NB4 (cell line): ENCODE data around the gene CKLF.
A peak's percentile ranks its signal among the peaks of the same experiment; 100 is the strongest.
"Not testable (repeated sequence)": the region's sequence is repeated elsewhere in the genome, so short reads cannot be mapped to it uniquely, and the experiment has no call there.

ENCODE experiments used
- DNase-seq: peaks from one replicate; pipeline ENCODE4 v3.0.0; 2010; ENCODE audit warnings: low read depth
- H3K4me3 ChIP-seq: one replicate; pipeline ENCODE4 v1.5.1; 2011; ENCODE audit warnings: mild to moderate bottlenecking, low read depth, low read length, moderate library complexity
- CTCF ChIP-seq: IDR thresholded peaks from one replicate; pipeline ENCODE4 v1.5.1; 2012; ENCODE audit warnings: low read depth, low read length
- MYC ChIP-seq: IDR thresholded peaks from 2 replicates; pipeline ENCODE4 v1.6.1; 2011; ENCODE audit warnings: low read depth, low read length
- POLR2A ChIP-seq: IDR thresholded peaks from 2 replicates; pipeline ENCODE4 v1.6.1; 2011; ENCODE audit warnings: mild to moderate bottlenecking; ENCODE audit not compliant: insufficient read length; ENCODE audit errors: extremely low read depth
- TF ChIP-seq, protein P1 (sequence below): IDR thresholded peaks from 2 replicates; pipeline ENCODE4 v1.6.1; 2011; ENCODE audit warnings: low read depth, low read length

The CKLF gene

DNA sequence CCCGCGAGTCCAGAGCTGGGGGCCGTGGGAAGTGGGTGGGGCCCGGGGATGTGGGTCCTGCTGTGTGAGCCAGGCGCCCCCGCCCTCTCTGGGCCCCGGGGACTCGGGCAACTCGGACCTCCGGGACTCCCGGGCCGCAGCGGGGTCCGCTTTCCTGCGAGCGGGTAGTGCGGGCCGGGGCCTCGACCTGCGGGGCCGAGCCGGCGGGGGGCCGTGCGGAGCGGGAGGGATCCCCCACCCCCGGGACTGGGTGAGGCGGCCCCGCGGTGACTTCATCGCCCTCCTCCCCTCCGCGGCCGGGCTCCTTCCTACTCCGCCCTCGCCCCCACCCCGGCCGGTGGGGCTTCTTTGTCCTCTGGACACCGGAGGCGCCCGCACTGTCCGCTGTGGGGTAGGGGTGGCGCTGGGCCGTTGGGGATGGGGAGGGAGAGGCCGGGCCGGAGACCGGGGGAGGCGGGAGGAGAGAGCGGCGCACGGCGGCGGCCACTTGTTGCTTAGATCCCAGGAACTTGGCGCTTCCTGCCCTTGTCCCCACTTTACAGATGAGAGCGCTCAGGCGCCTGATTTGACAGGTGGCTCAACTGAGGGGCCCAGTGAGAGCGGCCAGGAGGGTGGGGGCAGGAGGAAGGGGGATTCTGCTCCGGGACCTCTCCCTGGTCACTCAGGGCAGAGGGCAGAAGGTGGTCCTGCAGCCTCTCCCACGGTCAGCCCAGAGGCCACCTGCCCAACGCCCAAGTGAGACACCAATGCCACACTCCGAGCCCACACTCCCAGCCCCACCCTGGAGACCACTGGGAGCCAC lies 53.0 kb downstream of the CKLF start:
- H3K4me3 ChIP-seq, result peak overlapping the region; percentile 67
- DNase-seq, result peak; percentile 67
- TF ChIP-seq CTCF (no peak), MYC (no peak), POLR2A (no peak)
- TF ChIP-seq, protein P1, sequence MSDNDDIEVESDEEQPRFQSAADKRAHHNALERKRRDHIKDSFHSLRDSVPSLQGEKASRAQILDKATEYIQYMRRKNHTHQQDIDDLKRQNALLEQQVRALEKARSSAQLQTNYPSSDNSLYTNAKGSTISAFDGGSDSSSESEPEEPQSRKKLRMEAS, result no peak

DNA sequence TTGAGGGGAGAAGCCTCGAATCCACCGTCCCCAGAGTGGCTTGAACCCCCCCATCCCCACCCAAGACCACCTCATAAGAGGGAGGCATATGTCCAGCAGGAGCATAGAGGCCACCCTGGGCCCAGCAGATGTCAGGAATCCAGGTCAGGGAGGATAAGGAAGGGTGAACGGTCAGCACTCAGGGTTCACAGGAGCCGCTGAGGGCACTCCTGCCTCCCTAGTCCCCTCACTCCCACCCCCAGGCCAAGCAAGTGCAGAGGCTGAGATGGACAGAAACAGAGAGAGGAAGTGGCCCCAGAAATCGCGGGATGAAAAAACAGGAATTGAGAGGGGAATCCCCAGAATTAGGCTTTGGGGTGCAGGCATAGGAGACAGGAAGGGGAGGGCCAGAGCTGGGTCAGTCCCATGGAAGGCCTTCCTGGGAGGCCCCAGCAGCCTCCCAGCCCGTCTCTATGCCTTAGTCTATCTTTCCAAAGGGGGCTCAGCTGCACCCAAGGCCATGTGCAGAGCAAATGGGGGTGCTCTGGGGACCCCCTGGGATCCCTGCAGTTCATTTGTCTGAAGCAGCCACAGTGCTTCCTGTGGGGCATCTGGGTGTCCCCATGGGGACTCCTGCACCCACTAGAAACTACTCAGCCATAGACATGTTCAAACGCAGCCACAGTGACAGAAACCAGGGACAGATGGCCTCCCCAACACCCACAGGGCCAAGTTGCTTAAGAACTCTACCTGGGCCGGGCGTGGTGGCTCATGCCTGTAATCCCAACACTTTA lies 53.8 kb downstream of the CKLF start:
- H3K4me3 ChIP-seq, result peak overlapping the region; percentile 67
- no peak for TF ChIP-seq CTCF
- TF ChIP-seq, protein P1, result no peak
- no peak for TF ChIP-seq POLR2A
- TF ChIP-seq MYC, result no peak
- peak; percentile 38 for DNase-seq

- TF ChIP-seq CTCF (peak; percentile 92), POLR2A (no peak), MYC (no peak)
- TF ChIP-seq, protein P1, result peak; percentile 51
- H3K4me3 ChIP-seq, result no peak overlapping the region
- DNase-seq, result peak; percentile 88
Measured at GRCh38 chr16:66608241-66609138, 56.1 kb downstream of the CKLF start.

DNA sequence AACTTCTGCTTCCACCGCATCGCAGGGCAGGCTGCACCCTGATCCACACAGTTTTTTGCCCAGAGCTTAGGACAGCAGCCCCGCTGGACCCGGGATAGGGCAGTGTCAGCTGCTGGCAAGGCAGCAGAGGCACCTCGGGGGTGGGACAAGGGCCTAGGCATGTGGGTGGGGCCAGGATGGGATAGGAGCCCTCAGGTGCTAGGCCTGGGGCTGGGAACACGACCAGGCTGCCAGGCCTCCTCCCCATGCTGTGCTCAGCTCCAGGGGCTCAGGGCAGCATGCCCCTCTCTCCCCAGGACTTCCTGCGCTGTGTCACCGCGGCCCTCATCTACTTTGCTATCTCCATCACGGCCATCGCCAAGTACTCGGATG lies 56.7 kb downstream of the CKLF start:
- DNase-seq, result no peak
- TF ChIP-seq, protein P1, result no peak
- TF ChIP-seq MYC (no peak), POLR2A (no peak), CTCF (no peak)
- no peak overlapping the region for H3K4me3 ChIP-seq

DNA sequence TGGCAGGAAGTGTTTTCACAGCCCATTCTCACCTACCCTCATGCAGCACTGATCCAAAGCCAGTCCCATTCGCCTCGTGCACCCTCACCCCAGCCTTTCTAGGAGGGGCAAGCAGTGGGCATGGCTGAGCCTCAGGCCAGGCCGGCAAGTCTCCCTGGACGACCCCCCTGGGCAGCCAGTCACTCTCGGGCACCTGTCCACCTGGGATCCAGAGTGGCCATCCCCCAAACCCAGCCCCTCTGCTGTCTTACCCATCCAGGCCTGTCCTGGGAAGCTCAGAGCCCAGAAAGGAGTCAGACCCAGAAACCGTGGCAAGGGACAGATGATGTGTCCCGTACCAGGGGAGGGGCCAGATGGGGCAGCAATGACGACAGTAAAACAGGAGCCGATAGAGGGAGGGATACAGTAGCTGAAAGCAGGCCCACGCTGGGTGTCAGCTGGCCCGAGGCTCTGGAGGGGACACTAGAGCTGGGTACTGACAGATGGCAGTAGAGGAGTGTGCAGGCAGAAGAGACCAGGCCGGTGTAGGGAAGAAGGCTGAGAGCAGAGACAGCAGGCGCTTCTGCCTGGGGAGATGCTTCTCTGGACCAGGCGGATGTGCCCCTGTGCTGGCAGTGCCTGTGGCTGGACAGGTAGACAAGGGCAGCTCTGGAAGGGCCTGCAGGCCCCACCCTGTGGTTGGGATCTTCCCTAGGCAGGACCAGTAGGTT lies 57.9 kb downstream of the CKLF start:
- H3K4me3 ChIP-seq, result no peak overlapping the region
- no peak for TF ChIP-seq CTCF
- no peak for TF ChIP-seq MYC
- TF ChIP-seq, protein P1, result no peak
- TF ChIP-seq POLR2A, result no peak
- DNase-seq, result no peak

DNA sequence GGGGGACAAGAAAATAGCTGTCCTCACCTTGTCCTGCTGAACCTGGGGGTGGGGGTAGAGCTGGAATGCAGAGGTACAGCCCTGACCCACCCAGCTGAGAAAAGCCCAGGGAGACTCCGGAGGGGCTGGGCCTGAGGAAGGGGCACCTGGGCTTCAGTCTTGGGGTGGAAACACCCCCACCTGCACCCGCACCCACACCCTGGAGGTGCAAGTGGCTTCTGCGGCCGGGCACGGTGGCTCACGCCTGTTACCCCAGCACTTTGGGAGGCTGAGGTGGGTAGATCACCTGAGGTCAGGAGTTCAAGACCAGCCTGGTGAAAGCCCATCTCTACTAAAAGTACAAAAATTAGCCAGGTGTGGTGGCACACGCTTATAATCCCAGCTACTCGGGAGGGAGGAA lies 59.5 kb downstream of the CKLF start:
- H3K4me3 ChIP-seq, DNase-seq: not testable (repeated sequence)
